Activated B cell treated with CpG ODN at 0.5 μM for 24 hours (primary cell): ENCODE data around the gene FGFR3. TPM values are rescaled to one million over a fixed set of nuclear protein-coding genes. Genes with fewer than 3 reads are reported as not detected.

Source experiments
- ATAC-seq: fragments of 200-7000 bp; cut with Tn5 transposase; one replicate; pipeline ENCODE4 v1.10.0; 2021; ENCODE audit warnings: low read depth, mild to moderate bottlenecking, moderate library complexity
- CTCF ChIA-PET: fragments of 350-600 bp; sonication (Branson Sonifier 250); formaldehyde crosslinking; loops from one replicate; lab custom pipeline; 2021; ENCODE audit warnings: antibody characterized with exemption; lab: Charles Lee
- POLR2A ChIA-PET: fragments of 350-600 bp; sonication (Branson Sonifier 250); formaldehyde crosslinking; loops from one replicate; lab custom pipeline; 2021; ENCODE audit warnings: antibody characterized with exemption; lab: Charles Lee
- DNase-seq: peaks from one replicate; pipeline ENCODE4 v3.0.0; 2022
- H3K27ac Mint-ChIP-seq: one replicate; pipeline ENCODE4 v1.8.0; 2020; ENCODE audit warnings: mixed read lengths
- H3K27me3 Mint-ChIP-seq: one replicate; pipeline ENCODE4 v1.8.0; 2021; ENCODE audit warnings: mixed read lengths
- H3K36me3 Mint-ChIP-seq: one replicate; pipeline ENCODE4 v1.8.0; 2021; ENCODE audit warnings: low read depth, mixed read lengths
- H3K4me1 Mint-ChIP-seq: one replicate; pipeline ENCODE4 v1.8.0; 2021; ENCODE audit warnings: mixed read lengths
- H3K4me3 Mint-ChIP-seq: one replicate; pipeline ENCODE4 v1.8.0; 2020; ENCODE audit warnings: mild to moderate bottlenecking, mixed read lengths
- H3K9me3 Mint-ChIP-seq: one replicate; pipeline ENCODE4 v1.8.0; 2020; ENCODE audit warnings: mixed read lengths
- intact Hi-C: fragments of 100-400 bp; cut with micrococcal nuclease; formaldehyde crosslinking; loops from one replicate; pipeline ENCODE4 v1.15.1; 2024
- total RNA-seq: library from RNA; stranded (reverse); gene quantifications from 2 replicates; pipeline ENCODE4 v1.2.3, GENCODE V29; 2022
- TF ChIP-seq, protein P1 (sequence below): fragments of 200-600 bp; IDR thresholded peaks from one replicate; pipeline ENCODE4 v1.8.0; 2022; ENCODE audit warnings: antibody characterized with exemption, mild to moderate bottlenecking

FGFR3 gene
- total RNA-seq, 1 donor from 2014 or later = 0.40 TPM

DNA sequence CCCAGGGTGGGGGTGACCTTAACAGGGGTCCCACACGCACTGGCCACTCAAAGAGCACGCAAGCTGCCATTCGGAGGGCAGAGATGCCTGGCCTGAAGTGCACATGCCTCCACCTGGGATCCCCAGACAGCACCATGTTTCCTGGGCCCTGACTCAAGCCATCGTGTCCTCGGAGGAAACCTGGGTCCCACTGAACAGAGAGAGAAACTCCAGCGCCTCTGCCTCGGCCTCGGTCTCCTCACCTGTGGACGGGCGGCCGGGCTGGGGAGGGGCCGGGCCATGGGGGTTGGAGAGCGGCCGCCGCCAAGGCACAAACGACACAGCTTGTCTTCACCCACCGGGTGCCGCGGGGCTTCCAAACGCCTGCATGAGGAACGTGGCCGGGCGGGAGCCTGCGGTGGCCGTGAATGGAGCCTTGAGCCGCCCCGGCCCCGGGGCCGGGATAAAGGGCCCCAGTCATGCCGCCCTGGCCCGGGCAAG lies 30.0 kb upstream of the FGFR3 start:
- H3K27me3 Mint-ChIP-seq = peaks cover 8% of the 10 kb centered on the region
- ATAC-seq (no peak), DNase-seq (no peak)
- no peaks in the 10 kb centered on the region for H3K9me3 Mint-ChIP-seq
- CTCF ChIA-PET = no interaction called here
- intact Hi-C loops = no loop called here
- POLR2A ChIA-PET = no interaction called here
- no peak overlapping the region for H3K27ac Mint-ChIP-seq
- TF ChIP-seq, protein P1, sequence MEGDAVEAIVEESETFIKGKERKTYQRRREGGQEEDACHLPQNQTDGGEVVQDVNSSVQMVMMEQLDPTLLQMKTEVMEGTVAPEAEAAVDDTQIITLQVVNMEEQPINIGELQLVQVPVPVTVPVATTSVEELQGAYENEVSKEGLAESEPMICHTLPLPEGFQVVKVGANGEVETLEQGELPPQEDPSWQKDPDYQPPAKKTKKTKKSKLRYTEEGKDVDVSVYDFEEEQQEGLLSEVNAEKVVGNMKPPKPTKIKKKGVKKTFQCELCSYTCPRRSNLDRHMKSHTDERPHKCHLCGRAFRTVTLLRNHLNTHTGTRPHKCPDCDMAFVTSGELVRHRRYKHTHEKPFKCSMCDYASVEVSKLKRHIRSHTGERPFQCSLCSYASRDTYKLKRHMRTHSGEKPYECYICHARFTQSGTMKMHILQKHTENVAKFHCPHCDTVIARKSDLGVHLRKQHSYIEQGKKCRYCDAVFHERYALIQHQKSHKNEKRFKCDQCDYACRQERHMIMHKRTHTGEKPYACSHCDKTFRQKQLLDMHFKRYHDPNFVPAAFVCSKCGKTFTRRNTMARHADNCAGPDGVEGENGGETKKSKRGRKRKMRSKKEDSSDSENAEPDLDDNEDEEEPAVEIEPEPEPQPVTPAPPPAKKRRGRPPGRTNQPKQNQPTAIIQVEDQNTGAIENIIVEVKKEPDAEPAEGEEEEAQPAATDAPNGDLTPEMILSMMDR = no peak
- no peaks in the 10 kb centered on the region for H3K36me3 Mint-ChIP-seq
- peaks cover 8% of the 10 kb centered on the region for H3K4me1 Mint-ChIP-seq
- H3K4me3 Mint-ChIP-seq = no peak overlapping the region

DNA sequence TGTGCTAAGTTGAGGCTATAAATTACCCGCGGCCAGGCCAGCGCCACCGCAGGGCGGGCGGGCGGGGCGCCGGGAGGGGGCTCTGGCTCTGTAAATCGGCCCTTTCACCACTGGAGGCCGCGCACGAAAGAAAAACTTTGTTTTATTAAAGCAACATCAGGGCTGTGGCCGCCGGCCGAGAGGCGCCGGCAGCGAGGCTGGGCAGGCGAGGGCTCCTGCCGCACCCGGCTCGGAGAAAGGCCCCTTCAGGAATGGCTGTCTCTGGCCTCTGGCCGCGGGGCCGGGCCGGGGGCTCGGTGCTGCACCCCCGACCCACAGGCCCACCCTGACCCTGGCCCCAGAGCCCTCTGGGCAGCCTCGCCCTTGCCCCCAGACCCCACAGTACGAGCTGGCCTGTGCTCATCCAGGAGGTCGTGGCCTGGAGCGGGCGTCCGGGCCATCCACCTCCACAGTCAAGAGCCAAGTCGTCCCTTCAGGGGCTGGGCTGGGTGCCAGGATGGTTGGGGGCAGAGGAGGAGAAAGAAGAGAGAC lies 29.5 kb upstream of the FGFR3 start:
- TF ChIP-seq, protein P1 = no peak
- no peak for DNase-seq
- no peak for ATAC-seq
- H3K27me3 Mint-ChIP-seq = peaks cover 8% of the 10 kb centered on the region
- no peaks in the 10 kb centered on the region for H3K36me3 Mint-ChIP-seq
- no peaks in the 10 kb centered on the region for H3K9me3 Mint-ChIP-seq
- POLR2A ChIA-PET = no interaction called here
- CTCF ChIA-PET = no interaction called here
- H3K4me1 Mint-ChIP-seq = peaks cover 14% of the 10 kb centered on the region
- H3K27ac Mint-ChIP-seq = no peak overlapping the region
- intact Hi-C loops = no loop called here
- H3K4me3 Mint-ChIP-seq = no peak overlapping the region

DNA sequence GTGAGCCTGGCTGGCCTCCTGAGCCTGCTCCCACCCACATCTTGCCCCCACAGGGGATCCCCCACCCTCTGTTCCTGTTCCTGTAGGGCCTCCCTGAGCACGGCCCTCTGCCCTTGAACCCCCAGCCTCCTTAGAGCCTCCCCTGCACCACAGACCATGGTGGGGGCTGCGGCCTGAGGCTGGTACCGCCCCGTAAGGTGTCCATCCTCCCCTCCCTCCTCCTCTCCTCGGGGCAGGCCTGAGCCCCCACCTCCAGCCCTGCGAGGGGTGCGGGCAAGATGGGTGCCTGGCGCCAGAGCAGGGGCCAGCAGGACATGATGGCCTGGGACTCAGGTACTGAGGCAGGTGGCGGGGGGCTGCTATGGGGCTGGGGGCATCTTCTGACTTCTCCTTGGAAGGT lies 28.4 kb upstream of the FGFR3 start:
- H3K9me3 Mint-ChIP-seq = no peaks in the 10 kb centered on the region
- no peak for DNase-seq
- peaks cover 8% of the 10 kb centered on the region for H3K27me3 Mint-ChIP-seq
- intact Hi-C loops = loop anchor here (5.0 kb wide), 1 partner anchor 48 kb away; no protein-coding TSS in a partner anchor
- H3K4me3 Mint-ChIP-seq = no peak overlapping the region
- POLR2A ChIA-PET = interaction anchor here (0.6 kb wide), 1 partner anchor 11 kb away, joined by 3 read pairs; no protein-coding TSS in a partner anchor
- no peak overlapping the region for H3K27ac Mint-ChIP-seq
- peaks cover 15% of the 10 kb centered on the region for H3K4me1 Mint-ChIP-seq
- CTCF ChIA-PET = no interaction called here
- TF ChIP-seq, protein P1 = no peak
- H3K36me3 Mint-ChIP-seq = no peaks in the 10 kb centered on the region
- no peak for ATAC-seq

DNA sequence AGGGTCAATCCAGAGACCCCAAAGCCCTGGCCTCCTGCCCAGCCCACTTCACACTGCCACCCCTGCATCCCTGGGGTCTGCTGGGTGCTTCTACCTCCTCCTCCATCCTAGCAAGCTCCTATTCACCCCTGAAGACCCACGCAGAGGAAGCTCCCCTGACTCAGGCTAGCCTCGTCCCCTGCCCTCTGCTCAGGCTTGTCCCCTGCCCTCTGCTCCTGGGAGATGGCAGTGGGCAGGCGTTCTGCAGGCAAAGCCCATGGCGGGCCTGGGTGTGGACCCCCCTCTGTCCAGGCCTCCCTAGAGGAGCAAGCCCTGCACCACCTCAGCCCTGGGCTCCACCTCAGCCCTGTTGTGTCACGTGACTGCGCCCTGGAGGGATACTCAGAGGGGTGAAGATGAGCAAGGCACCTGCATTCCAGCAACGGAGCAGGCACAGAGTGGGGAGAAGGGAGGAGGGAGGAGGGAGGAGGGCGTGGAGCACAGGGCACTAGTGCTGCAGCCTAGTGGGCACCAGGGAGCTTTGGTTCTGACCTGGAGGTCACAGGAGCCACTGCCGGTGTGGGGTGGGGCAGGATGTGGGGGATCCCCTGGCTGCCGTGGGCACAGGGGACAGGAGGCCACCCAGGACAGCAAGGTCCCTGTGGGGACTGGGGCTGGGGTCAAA lies 27.6 kb upstream of the FGFR3 start:
- intact Hi-C loops = loop anchor here (5.0 kb wide), 1 partner anchor 47 kb away; no protein-coding TSS in a partner anchor
- ChIA-PET POLR2A (no interaction called here), CTCF (no interaction called here)
- peaks cover 8% of the 10 kb centered on the region for H3K27me3 Mint-ChIP-seq
- H3K27ac Mint-ChIP-seq = no peak overlapping the region
- H3K4me1 Mint-ChIP-seq = peaks cover 15% of the 10 kb centered on the region
- no peaks in the 10 kb centered on the region for H3K9me3 Mint-ChIP-seq
- DNase-seq (no peak), ATAC-seq (no peak)
- TF ChIP-seq, protein P1 = no peak
- H3K36me3 Mint-ChIP-seq = no peaks in the 10 kb centered on the region
- no peak overlapping the region for H3K4me3 Mint-ChIP-seq
